Neutrophil (primary cell): ENCODE measurements around the gene LMO7.

Experiments
- H3K27ac ChIP-seq: fragments of 200-600 bp; sonication (generic); 2 replicates; pipeline ENCODE4 v1.5.1; 2016; ENCODE audit warnings: mild to moderate bottlenecking, moderate library complexity
- H3K27me3 ChIP-seq: fragments of 200-600 bp; sonication (generic); 2 replicates; pipeline ENCODE4 v1.6.0; 2016; ENCODE audit warnings: mild to moderate bottlenecking
- H3K36me3 ChIP-seq: fragments of 200-600 bp; sonication (generic); 2 replicates; pipeline ENCODE4 v1.5.1; 2017
- H3K4me1 ChIP-seq, 2 experiments: fragments of 200-600 bp in 1 of 2; sonication (generic) in 1 of 2; 1 replicate in 1 of 2; 2 replicates in 1 of 2; pipeline versions ENCODE4 v1.5.1 to v1.6.1; 2013 to 2016; ENCODE audit warnings: low read depth in 1 of 2, low read length in 1 of 2, mild to moderate bottlenecking in 1 of 2, moderate library complexity in 1 of 2; ENCODE audit not compliant: control insufficient read depth in 1 of 2, insufficient read depth in 1 of 2
- H3K4me3 ChIP-seq, 2 experiments: fragments of 200-600 bp in 1 of 2; sonication (generic) in 1 of 2; 1 replicate in 1 of 2; 2 replicates in 1 of 2; pipeline ENCODE4 v1.5.1; 2013 to 2016; ENCODE audit warnings: low read depth in 1 of 2, low read length in 1 of 2, mild to moderate bottlenecking in 1 of 2, moderate library complexity in 1 of 2
- H3K9me3 ChIP-seq: fragments of 200-600 bp; sonication (generic); 2 replicates; pipeline ENCODE4 v1.5.1; 2016
- CTCF ChIP-seq: fragments of 200-600 bp; sonication (generic); IDR thresholded peaks from 2 replicates; pipeline ENCODE4 v1.5.1; 2016; ENCODE audit warnings: antibody characterized with exemption

Gene LMO7

GRCh38 chr13:75759531-75759930, 123.4 kb downstream of the LMO7 start:
- H3K9me3 ChIP-seq = no peaks in the 10 kb centered on the region
- H3K27me3 ChIP-seq = no peaks in the 10 kb centered on the region
- no peak for TF ChIP-seq CTCF
- no peak overlapping the region for H3K4me3 ChIP-seq
- no peaks in the 10 kb centered on the region for H3K36me3 ChIP-seq
- no peak overlapping the region for H3K27ac ChIP-seq
- peaks cover 0 to 13% of the 10 kb centered on the region in 2 experiments for H3K4me1 ChIP-seq

DNA sequence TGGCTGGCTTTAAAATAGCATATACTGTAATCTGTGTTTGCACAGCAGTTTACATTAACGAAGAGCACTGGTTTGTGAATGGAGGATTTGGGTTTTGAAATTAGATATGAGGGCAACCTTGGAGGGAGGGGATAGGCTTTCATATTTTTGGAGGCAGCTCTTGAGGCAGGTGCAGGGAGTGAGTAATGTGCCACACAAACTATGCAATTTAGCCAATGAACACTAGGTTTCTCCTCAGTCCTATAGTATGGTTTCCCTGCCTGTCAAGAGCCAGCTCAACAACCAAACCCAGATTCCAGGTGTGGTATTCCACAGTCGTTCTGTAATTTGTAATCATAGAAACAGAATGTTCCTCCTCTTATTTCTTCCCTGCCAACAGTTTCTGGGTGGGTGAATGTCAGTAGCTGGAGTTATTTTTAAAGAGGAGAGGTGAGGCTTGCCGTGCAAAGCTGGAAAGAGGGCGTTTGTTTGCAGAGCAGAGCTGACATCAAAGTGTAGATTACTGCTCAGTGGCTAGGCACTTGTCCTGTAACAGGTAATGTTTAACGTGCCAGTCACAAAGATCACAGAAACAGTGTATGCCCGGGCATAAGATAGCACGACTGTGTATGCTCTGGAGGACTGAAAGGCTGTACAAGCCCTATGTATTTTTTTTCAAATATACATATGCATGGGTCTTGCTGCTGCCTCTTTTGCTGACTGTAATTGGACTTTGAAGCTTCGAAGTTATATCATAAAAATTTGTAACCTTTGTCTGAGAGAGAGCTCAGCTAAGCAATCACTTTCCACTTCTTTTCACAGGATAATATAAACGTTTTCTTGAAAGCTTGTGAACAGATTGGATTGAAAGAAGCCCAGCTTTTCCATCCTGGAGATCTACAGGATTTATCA, 124.2 kb downstream of the LMO7 start:
- peaks cover 0 to 13% of the 10 kb centered on the region in 2 experiments for H3K4me1 ChIP-seq
- no peaks in the 10 kb centered on the region for H3K9me3 ChIP-seq
- no peak for TF ChIP-seq CTCF
- no peaks in the 10 kb centered on the region for H3K27me3 ChIP-seq
- no peak overlapping the region for H3K27ac ChIP-seq
- no peak overlapping the region for H3K4me3 ChIP-seq
- H3K36me3 ChIP-seq = no peaks in the 10 kb centered on the region

DNA sequence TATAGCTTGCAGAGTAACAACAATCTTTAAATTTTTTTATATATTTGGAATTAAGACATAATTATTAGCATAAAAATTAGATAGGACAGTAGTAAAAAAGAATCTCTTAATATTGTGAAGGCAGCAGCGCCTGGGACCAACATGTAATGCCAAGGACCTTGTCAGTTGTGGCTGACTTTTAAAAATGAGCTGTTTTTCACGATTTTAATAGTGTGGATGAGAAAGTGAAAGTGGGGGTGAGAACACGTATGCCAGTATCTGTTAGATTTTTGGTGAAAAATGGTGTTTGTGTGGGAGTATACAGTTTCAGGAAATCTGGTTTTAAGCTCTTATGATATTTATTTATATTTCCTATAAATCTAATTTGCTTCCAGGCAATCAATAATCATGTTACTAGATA, 125.2 kb downstream of the LMO7 start:
- Histone ChIP-seq H3K9me3 (no peaks in the 10 kb centered on the region), H3K36me3 (no peaks in the 10 kb centered on the region), H3K4me1 (peaks cover 0 to 13% of the 10 kb centered on the region in 2 experiments), H3K27me3 (no peaks in the 10 kb centered on the region), H3K4me3 (no peak overlapping the region), H3K27ac (no peak overlapping the region)
- TF ChIP-seq CTCF = no peak

GRCh38 chr13:75762076-75762937, 126.2 kb downstream of the LMO7 start:
- no peak for TF ChIP-seq CTCF
- Histone ChIP-seq H3K4me3 (no peak overlapping the region), H3K36me3 (no peaks in the 10 kb centered on the region), H3K4me1 (peaks cover 0 to 13% of the 10 kb centered on the region in 2 experiments), H3K27me3 (no peaks in the 10 kb centered on the region), H3K27ac (no peak overlapping the region), H3K9me3 (no peaks in the 10 kb centered on the region)

- TF ChIP-seq CTCF = no peak
- Histone ChIP-seq H3K27me3 (no peaks in the 10 kb centered on the region), H3K9me3 (no peaks in the 10 kb centered on the region), H3K27ac (no peak overlapping the region), H3K36me3 (no peaks in the 10 kb centered on the region), H3K4me3 (no peak overlapping the region), H3K4me1 (peaks cover 0 to 13% of the 10 kb centered on the region in 2 experiments)
Observed at GRCh38 chr13:75762955-75763354, 126.8 kb downstream of the LMO7 start.
